ENCODE measurements around the gene ZWILCH. TPM values are rescaled to one million over a fixed set of nuclear protein-coding genes. Genes with fewer than 3 reads are reported as not detected.
"Not testable (repeated sequence)": the region's sequence is repeated elsewhere in the genome, so short reads cannot be mapped to it uniquely, and the experiment has no call there.

The ZWILCH gene
- total and polyA plus RNA-seq, 9 of the 15 experiments (the other 6 are each of a cell fraction or from before 2014, with no cell fraction given), result 32.8 to 94.2 (median 52.1) TPM

DNA sequence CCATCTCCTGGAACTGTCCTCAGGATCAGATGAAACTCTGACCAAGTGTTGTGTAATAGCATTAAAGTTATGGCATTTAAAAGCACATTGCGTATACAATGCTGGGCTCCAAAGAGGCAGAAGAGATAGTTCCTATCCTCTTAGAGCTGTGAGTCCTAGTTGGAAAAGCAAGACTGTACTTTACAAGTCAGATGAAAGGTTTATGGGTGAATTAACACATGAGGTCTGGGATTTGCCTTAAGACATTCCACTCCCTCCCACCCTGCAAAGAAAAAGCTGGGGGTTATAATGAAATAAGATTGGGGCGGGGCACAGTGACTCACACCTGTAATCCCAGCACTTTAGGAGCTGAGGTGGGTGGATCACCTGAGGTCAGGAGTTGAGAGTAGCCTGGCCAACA, 43.2 kb upstream of the ZWILCH start (continued):
- TF ChIP-seq POLR2A (conservative IDR thresholded peaks at IDR 0.05), result no peak

DNA sequence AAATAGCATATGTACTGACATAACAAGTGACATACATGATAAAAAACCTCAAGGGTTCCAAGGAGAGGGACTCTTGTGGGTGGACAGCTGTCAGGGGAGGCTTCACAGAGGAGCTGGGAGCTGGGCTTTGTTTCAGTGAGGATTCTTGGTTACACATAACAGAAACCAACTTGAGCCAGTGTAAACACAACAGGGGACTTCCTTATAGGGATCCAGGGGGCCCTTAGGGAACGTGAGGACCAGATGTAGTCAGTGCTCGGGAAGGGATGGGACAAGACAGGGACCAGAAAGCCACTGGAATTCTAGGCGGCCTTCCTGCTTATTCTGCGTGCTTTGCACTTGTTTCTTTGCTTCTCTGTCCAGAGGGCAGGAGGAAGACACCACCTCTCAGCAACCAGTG, 42.5 kb upstream of the ZWILCH start:
- Histone ChIP-seq H3K79me2 (ENCODE audit: control insufficient read depth, insufficient read depth, low read length) (no peaks in the 10 kb centered on the region), H3K4me3 (no peak overlapping the region), H3K9ac (ENCODE audit: insufficient read depth in 1 of 2, low read depth in 2 of 2, low read length in 2 of 2) (no peak overlapping the region), H3K9me3 (replicated peaks; ENCODE audit: control insufficient read depth, insufficient read depth, low read depth, low read length) (no peaks in the 10 kb centered on the region; the same call in 1 of the 2 replicates), H3K27me3 (ENCODE audit: control insufficient read depth in 2 of 2, insufficient read depth in 2 of 2, low read length in 2 of 2) (no peaks in the 10 kb centered on the region), H4K20me1 (replicated peaks; ENCODE audit: control insufficient read depth, insufficient read depth, low read length) (no peaks in the 10 kb centered on the region), H3K4me2 (ENCODE audit: insufficient read depth, low read length) (no peak overlapping the region), H3K36me3 (ENCODE audit: control insufficient read depth, insufficient read depth, low read length) (peaks cover 14% of the 10 kb centered on the region; the same call in 2 of the 3 replicates), H3K4me1 (replicated peaks in 1 of 2; ENCODE audit: control insufficient read depth in 2 of 2, insufficient read depth in 2 of 2, low read length in 2 of 2) (no peaks in the 10 kb centered on the region), H3K27ac (ENCODE audit: extremely low read depth, low read depth, low read length) (no peak overlapping the region), H2AFZ (ENCODE audit: low read depth, low read length) (no peak overlapping the region), H3K9me1 (ENCODE audit: control insufficient read depth, insufficient read depth, low read length) (no peaks in the 10 kb centered on the region)
- BruUV-seq (replicated peaks), result no TSS peak
- intact Hi-C loops (cut with micrococcal nuclease) (no loop called here), in situ Hi-C loops (cut with MboI) (no loop called here)
- FAIRE-seq, result no peak
- CTCF ChIA-PET (ENCODE audit: low intra/inter-chr PET ratio), result no interaction called here
- POLR2A ChIA-PET, result interaction anchor here (0.7 to 1.0 kb wide), 2 partner anchors 24 to 59 kb away, joined by 3 read pairs; no protein-coding TSS in a partner anchor
- TF ChIP-seq PCBP2 (IDR thresholded peaks at IDR 0.05; ENCODE audit: low read depth, low read length, poor library complexity, severe bottlenecking) (no peak), JUND (IDR thresholded peaks at IDR 0.05; ENCODE audit: borderline replicate concordance, low read depth, low read length) (no peak), JUND (tag; IDR thresholded peaks at IDR 0.05; ENCODE audit: borderline replicate concordance, low read depth, low read length) (no peak)
- DNase-seq (ENCODE audit: extremely low read depth in 1 of 4, low spot score in 3 of 4), result no peak
- ATAC-seq, result no peak
- WGBS (ENCODE audit: insufficient coverage, low coverage, missing lambda C conversion rate), result 93% methylated on average over 4 of the region's 4 CpGs

DNA sequence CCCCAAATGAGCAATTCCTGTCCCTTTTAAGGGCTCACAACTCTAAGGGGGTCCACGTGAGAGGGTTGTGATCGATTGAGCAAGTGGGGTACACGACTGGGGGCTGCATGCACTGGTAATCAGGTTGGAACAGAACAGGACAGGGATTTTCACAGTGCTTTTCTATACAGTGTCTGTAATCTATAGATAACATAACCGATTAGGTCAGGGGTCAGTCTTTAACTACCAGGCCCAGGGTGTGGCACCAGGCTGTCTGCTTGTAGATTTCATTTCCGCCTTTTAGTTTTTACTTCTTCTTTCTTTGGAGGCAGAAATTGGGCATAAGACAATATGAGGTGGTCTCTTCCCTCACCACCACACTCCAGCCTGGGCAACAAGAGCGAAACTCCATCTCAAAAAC, 39.8 kb upstream of the ZWILCH start:
- peaks cover 20% of the 10 kb centered on the region; the same call in 2 of the 3 replicates for H3K36me3 ChIP-seq (ENCODE audit: control insufficient read depth, insufficient read depth, low read length)
- TF ChIP-seq TCF3 (CRISPR knock-in tag; IDR thresholded peaks at IDR 0.05), result peak; percentile 78
- TF ChIP-seq KDM1A (IDR thresholded peaks at IDR 0.05), result peak; percentile 31 to 42; a peak in 3 of 4 replicates
- peak; percentile 46 for TF ChIP-seq NR2C1 (IDR thresholded peaks at IDR 0.05)
- TF ChIP-seq NR2C1 (tag; IDR thresholded peaks at IDR 0.05), result peak; percentile 73
- TF ChIP-seq GATA2 (CRISPR knock-in tag; IDR thresholded peaks at IDR 0.05), result peak; percentile 31; the same call in 1 of the 2 replicates
- peak; percentile 27; the same call in 1 of the 2 replicates for TF ChIP-seq NCOR1 (IDR thresholded peaks at IDR 0.05)
- peak; percentile 15; the same call in 1 of the 2 replicates for TF ChIP-seq KLF16 (IDR thresholded peaks at IDR 0.05)
- TF ChIP-seq CBFA2T3 (IDR thresholded peaks at IDR 0.05), result peak; percentile 69
- TF ChIP-seq CBFA2T2 (conservative IDR thresholded peaks at IDR 0.05), result peak; percentile 58; the same call in 1 of the 2 replicates
- TF ChIP-seq TAL1 (IDR thresholded peaks at IDR 0.05), result peak; percentile 60
- peak; percentile 62; the same call in 1 of the 2 replicates for TF ChIP-seq ARID1B (IDR thresholded peaks at IDR 0.05)
- H3K4me2 ChIP-seq (ENCODE audit: insufficient read depth, low read length); H3K9ac ChIP-seq (ENCODE audit: insufficient read depth in 1 of 2, low read depth in 2 of 2, low read length in 2 of 2); H3K9me3 ChIP-seq (replicated peaks; ENCODE audit: control insufficient read depth, insufficient read depth, low read depth, low read length); H3K27ac ChIP-seq (ENCODE audit: extremely low read depth, low read depth, low read length); CTCF ChIA-PET (ENCODE audit: low intra/inter-chr PET ratio); H3K9me1 ChIP-seq (ENCODE audit: control insufficient read depth, insufficient read depth, low read length); FAIRE-seq; H2AFZ ChIP-seq (ENCODE audit: low read depth, low read length); H3K27me3 ChIP-seq (ENCODE audit: control insufficient read depth in 2 of 2, insufficient read depth in 2 of 2, low read length in 2 of 2); BruUV-seq (replicated peaks); ATAC-seq; DNase-seq (ENCODE audit: extremely low read depth in 1 of 4, low spot score in 3 of 4); H4K20me1 ChIP-seq (replicated peaks; ENCODE audit: control insufficient read depth, insufficient read depth, low read length); in situ Hi-C loops (cut with MboI); intact Hi-C loops (cut with micrococcal nuclease); H3K4me1 ChIP-seq (replicated peaks in 1 of 2; ENCODE audit: control insufficient read depth in 2 of 2, insufficient read depth in 2 of 2, low read length in 2 of 2); H3K4me3 ChIP-seq; H3K79me2 ChIP-seq (ENCODE audit: control insufficient read depth, insufficient read depth, low read length); POLR2A ChIA-PET: not testable (repeated sequence)
- WGBS (ENCODE audit: insufficient coverage, low coverage, missing lambda C conversion rate), result 58% methylated on average over 6 of the region's 6 CpGs
